ENCODE results near the gene VCAM1.
"Not testable (repeated sequence)": the region's sequence is repeated elsewhere in the genome, so short reads cannot be mapped to it uniquely, and the experiment has no call there.

VCAM1 gene

DNA sequence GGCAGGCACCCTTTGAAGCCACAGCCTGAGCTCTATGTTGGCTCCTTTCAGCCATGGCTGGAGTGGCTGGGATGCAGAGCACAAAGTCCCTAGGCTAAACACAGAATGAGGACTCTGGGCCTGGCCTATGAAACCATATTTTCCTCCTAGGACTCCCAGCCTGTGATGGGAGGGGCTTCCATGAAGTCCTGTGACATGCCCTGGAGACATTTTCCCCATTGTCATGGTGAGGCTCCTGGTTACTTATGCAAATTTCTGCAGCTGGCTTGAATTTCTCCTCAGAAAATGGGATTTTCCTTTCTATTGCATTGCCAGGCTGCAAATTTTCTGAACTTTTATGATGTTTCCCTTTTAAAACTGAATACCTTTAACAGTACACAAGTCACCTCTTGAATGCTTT is 61.3 kb downstream of the VCAM1 start:
- DNase-seq (ENCODE audit: low spot score), result no peak

DNA sequence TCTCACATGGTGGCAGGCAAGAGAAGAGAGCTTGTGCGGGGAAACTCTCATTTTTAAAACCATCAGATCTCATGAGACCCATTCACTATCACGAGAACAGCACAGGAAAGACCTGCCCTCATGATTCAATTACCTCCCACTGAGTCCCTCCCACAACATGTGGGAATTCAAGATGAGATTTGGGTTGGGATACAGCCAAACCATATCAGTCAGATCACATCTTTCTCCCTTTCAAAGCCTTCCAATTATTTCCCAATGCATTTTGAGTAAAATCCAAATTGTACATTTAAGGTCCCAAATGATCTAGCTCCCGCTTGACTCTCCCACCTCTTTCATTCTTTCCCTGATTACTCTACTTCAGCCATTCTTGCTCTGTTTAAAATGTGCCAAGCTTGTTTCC is 62.2 kb downstream of the VCAM1 start:
- not testable (repeated sequence) for DNase-seq (ENCODE audit: low spot score)

DNA sequence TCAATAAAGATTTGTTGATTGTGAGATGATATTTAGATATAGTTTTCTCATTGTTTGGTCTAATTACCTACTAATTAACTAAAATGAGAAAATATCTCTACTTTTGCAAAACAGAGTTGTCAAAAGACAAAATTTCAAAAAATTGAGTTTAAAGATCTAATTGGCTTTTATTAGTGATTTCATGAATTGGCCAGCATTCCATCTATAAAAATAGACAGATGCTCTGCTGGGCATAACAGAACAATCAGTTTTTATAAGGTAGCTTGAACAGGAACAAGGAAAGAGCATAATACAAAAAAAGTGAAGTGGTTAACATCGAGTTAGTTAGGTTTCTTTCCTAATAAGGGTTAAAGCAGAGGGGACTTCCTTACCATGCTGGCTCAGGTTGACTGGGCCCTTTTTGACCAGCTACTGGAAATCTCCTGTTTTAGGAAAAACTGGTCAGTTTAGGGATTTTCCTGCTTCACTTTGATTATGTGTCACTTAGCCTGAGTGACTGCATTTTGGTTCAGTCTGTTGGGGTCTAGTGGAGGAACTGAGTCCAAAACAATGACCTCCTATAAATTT is 63.0 kb downstream of the VCAM1 start:
- no peak for DNase-seq (ENCODE audit: low spot score)

DNA sequence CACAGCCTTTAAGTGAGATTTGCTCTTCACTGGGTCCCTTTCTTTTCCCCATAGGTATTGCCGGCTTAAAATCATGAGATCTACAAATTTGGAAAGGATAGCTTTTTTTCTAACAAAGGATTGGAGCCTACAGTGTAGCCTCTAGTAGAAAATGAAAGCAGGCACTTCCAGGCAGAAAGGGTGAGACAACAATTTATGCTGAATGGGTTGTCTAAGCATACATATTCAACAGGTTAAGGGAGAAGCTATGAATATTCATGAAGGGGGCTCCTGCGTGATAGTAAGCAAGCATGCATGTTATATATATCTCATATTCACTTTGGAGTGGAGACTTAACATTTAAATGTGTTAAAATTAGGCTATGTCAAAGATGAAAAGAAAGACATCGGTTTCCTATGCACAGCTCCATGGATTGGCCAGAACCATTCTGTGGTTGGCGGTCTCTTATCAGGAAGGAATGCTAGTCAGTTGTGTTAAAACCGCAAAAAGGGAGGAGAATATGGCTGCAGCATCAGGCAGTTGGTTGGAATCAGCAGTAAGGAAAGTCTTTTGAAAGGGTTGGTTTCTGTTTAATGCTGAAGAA is 66.0 kb downstream of the VCAM1 start:
- no peak for DNase-seq (ENCODE audit: low spot score)

DNA sequence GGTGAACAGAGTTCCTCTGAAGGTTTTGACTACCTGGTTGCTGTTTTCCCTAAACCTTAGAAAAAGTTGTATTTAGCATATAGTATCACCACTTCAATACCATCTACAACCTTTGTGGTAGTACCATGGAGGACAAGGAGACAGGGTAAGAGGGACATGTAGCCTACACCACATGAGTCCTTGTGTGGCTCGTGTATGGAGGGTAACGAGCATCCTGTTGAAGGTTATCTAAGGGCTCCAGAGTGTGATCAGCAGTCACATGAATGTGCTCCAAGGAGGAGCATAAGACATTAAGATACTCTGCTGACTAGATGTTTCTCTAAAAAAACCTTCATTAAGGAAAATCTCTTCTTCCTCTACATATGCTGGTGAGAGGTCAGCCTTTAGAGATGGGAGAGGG is 67.3 kb downstream of the VCAM1 start:
- no peak for DNase-seq (ENCODE audit: low spot score)

All from D341Med (cell line).